GM19372 (cell line): ENCODE data around the gene MISP3.

Experiments
- ATAC-seq: cut with Tn5 transposase; IDR thresholded peaks from one replicate; pipeline ENCODE4 v1.9.1; 2021; ENCODE audit warnings: mild to moderate bottlenecking, low read depth, moderate library complexity; ENCODE audit not compliant: unreplicated experiment

Gene MISP3

DNA sequence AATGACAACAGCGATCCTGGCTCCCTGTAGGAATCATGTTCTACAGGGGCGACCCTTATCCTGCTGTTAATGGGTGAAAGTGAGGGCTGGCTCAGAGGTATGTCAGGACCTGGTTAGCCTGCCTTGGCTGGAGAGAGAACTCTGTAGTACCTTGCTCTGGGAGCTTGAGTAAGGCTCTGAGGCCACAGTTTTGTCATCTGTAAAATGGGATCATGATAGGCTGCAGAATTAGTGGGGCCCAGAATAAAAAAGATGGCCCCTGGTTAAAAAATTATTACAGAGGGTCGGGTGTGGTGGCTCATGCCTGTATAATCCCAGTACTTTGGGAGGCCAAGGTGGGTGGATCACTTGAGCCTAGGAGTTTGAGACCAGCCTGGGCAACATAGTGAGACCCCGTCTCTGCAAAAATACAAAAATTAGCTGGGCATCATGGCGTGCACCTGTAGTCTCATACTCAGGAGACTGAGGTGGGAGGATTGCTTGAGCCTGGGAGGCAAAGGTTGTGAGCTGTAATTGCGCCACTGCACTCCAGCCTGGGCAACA is 28.5 kb downstream of the MISP3 start:
- no peak for ATAC-seq

DNA sequence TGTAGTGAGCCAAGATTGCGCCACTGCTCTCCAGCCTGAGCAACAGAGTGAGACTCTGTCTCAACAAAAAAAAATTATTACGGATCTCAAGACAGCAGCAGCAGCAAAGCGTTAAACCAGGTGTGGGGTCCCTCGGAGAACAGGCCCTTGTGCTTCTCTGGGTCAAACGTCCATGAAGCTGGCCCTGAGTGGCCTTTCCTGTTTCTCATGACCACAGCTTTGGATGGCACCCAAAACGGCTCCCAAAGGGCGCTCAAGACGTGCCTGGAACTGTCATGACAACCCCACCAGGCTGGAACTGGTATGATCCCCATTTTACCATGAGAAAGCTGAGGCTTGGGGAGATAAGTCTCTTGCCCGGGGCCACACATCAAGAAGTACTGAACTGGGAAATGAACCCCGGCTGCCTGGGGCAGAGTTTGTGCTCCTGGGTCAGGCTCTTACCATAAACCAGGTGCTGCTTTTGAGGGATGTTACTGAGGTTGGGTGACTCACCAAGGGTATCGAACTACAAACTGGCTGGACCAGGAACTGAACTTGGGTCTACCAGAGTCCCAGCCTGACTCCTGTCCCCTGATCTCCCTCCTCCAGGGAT is 29.6 kb downstream of the MISP3 start:
- ATAC-seq = no peak

DNA sequence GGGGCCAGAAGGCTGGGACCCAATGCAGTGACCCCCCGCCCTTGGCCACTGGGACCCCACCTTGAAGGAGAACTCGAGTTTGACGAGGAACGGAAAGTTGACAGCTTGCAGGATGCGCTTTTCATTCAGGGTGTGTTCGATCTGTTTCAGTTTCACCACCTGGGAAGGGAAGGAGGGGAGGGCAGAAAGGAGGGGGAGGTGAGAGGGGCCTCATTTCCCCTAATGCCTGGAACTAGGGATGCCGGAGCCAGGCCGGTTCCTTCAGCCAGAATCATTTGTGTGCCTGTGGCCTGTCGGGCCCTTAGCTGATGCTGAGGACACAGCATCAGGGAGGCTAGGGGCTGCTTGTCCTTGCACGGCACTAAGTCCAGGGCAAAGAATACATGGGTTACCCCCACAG is 30.2 kb downstream of the MISP3 start:
- no peak for ATAC-seq

DNA sequence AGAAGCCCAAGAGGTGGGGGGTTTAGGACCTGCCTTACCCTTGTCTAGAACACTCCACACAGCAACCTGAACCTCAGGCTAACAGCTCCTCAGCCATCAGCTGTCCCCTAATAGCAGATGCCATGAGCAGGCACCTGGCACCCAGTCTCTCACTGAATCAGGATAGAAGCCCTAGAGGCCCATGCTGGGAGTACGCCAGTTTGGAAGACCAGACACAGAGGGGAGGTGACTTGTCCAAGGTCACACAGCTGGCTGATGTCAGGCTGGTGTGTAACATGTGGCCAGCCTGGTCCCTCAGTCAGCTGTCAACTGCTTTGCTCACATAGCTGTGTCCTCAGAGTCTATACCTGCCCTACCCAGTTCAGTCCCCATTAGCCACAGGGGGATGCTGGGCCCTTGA is 30.7 kb downstream of the MISP3 start:
- no peak for ATAC-seq

DNA sequence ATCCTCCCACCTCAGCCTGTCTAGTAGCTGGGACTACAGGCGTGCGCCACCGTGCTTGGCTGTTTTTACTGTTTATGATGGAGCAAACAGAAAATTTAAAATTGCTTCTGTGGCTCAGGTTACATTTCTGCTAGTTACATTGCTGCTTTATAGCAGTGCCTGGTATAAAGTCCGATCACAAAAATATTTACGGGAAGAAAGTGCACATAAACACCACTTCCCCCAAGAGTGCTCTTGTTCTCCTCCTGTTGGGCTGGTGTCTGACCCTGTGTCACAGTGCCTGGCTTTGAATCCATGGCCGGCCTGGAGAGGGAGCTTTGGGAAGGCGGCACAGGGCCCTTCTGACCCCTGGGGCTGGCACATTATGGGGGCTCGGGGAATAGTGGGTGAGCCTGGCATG is 33.1 kb downstream of the MISP3 start:
- no peak for ATAC-seq

DNA sequence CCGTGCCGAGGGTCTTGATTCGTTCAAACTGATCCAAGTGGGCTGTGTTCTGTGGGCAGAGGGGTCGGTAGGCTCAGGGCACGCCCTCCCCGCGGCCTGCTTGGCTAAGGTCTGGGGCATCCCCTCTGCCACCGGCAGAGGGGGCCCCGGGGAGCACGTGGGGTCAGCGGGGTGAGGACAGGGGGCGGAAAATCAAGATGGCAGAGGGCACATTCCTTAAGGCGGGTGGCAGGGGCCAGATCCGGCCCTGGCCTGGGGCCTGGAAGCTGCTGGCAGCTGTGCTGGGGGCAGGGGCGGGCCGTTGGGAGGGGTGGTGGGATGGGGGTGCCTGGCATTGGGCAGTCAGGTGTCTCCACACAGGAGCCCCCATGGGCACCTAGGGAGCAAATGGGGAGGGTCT is 34.3 kb downstream of the MISP3 start:
- ATAC-seq = no peak

DNA sequence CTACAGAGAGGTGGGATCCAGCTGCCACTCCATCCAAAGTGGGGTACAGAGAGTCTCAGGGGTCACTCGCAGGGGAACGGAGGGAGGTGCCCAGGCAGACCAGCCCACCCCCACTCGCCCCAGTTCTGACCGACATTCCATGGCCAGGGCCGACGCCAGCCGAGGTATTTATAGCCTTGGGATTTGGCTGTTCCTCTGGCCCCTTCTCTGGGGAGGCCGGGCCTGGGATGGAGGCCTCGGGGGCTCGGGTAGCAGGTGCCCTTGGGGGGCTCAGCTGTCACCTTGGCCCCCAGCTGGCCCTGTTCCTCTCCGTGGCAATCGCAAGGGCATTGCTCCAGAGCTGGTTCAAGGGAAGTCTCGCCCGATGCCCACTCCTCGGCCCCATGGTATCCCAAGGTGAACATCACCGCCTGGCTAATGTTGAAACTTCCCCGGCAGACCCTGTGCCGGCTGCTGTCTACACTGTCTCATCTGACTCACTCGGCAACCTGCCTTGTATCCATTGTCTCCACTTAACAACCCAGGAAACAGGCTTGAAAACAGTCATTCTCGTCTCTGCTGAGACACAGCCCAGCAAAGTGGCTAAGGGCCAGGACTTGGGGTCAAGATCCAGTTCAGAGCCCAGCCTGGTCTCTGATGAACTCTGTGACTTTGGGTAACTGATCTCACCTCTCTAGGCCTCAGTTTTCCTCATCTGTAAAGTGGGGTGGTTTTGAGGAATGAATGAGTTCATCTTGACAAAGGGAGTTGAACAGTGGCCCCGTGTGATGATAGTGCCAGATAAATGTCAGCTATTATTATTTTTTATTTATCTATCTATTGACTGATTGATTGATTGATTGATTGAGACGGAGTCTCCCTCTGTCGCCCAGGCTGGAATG is 35.2 kb downstream of the MISP3 start:
- ATAC-seq = no peak

DNA sequence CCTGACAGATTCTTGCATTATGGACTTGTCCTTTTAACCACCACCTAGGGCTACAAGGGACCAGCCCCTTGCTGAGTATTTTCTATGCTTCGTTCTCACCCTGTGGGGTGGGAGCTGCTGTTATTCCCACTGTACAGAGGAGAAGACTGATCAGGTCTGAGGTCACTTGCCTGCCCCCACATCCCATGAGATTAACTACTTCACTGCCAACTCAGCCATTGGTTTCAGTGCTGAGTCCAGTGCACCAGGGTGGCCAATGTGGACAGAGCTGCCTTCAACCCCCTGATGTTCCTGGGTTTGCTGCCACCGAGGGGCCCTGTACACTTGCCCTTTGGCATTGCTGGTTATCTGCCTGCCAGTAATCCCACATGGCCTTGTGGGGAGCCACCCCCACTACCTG is 38.1 kb downstream of the MISP3 start:
- no peak for ATAC-seq

DNA sequence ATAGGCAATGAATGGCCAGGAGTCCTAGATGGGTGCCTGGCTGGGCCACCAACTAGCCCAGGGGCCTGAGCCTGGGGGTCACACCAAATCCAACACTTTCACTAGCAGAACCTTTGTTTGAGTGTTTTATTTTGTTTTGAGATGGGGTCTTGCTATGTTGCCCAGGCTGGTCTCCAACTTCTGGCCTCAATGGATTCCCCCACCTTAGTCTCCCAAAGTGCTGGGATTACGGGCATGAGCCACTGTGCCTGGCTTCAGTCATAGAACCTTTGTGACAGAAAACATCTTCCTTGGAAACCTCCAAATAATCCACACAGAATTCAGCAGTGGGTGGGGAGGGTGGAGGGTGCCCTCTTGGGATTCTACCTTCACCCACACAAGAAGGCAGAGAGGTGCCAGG is 38.9 kb downstream of the MISP3 start:
- ATAC-seq = no peak

DNA sequence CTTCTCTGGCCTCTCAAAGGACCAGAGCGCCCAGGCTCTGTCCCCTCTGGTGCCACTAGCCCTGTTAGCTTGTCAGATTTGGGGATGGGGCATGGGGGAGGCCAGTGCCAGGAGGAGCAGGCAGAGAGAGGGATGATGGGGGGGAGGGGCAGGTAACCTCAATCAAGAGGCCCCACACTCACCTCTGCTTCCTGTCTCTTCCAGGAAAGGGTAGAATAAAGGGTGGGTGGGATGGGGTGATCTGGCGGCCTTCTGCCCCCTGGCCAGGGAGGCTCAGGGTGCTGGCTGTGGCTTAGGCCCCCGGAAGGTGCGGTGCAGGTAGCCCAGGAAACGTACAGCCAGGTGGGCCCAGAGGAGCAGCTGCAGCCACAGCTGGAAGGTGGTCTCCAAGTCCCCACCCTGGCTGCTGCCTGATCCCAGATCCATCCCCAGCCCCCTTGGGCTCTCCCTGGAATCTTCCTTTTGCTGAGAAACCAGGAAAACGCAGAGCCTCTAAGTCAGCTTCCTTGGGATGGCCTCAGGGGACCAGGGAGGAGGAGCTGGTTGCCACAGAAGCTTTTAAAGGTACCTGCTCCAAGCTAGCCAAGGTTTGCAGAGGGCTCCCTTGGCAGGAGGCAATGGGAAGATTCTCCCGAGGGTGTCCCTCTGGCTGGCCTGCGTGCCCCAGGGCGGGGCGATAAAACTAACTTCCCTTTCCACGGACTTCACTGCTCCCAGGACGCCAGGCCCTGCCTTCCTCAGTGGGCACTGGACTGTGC is 39.6 kb downstream of the MISP3 start:
- no peak for ATAC-seq

DNA sequence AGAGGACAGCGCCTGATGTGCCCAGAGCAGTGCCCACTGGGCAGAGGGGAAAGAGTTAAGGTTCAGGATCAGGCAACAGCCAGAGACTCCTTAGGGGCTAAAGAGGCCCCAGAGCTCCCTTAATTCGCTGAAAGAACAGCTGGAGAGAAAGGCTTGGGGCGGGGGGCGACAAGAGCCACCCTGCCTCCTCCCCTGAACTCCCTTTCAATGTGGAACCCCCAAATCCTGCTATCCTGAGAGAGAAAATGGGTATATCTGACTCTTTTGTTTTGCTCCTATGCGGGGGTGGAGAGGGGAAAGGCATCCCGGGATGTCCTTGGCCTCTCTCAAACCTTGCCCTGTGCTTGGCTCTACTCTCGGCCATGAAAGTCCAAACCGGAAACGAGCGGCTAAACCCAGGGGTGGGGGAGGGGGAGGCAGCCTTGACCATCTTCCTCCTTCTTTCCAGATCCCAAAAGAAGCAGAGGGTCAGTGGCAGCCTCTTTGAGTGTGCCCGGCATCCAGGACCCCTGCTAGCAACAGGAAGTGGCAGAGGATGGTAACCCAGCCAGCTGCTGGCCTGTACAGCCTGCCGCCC is 40.3 kb downstream of the MISP3 start:
- no peak for ATAC-seq

DNA sequence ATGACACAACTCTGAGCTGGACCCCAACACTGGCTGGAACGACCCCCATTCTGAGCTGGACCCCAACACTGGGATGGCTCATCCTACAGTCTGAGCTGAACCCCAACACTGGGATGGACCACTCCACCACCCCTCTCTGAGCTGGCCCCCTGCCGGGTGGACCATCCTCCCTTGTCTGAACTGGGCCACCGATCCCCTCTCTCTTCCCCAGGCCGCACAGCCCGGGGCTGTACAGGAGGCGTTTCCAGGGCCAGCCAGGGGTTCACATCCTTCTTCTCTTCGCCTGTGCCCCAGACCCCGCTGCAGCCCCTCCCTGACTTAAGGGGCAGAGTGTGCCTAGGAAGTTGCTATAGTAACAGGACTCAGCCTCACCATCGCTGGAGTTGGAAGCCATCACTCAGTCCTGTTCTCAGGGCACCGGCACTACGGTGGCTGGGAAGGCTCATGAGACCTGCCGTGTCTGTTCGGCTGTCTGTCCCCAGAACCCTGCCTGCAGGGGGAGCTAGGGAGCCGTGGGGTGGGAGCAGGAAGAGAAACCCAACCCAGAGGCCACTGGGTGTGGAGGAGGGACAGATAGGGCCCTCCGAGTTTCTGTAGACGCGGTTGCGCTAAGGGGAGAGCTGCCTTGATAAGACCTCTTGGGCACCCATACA is 41.3 kb downstream of the MISP3 start:
- ATAC-seq = no peak

DNA sequence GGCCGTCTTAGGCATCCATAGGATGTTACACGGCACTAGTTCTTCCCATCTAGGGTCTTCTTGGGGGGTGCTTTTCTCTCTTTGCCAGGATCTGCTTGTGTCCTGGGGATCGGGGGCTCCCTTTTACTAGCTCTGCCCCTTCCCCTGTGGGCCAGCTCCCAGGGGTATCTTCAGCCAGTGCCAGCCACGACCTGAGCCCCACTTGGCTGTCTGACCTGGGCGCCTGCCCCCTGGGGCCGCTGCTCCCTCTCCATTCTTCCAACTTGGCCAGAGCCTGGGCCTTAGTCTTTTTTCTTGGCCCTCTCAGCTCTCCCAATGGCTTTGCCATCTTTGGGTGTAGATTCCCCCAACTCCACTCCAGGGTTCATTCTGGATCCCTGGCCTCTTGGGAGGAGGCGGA is 41.9 kb downstream of the MISP3 start:
- no peak for ATAC-seq

DNA sequence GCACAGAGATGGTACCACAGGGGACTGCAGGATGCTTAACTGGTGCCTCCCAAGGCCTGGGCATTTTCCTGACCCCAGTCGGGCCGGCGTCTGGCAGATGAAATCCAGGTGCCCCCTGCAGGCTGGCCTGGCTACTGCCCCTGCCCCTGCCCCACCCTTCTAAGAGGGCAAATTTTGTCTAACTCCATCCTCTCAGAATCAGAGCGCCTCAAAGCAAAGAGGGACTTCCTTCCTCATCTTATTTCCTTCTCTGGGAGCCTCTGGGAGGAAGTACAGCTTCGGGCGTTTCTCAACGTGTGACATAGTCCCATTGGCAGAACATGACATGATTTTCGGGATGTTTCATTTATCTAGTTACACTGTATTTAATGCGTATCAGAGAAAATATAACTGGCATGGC is 42.3 kb downstream of the MISP3 start:
- no peak for ATAC-seq

DNA sequence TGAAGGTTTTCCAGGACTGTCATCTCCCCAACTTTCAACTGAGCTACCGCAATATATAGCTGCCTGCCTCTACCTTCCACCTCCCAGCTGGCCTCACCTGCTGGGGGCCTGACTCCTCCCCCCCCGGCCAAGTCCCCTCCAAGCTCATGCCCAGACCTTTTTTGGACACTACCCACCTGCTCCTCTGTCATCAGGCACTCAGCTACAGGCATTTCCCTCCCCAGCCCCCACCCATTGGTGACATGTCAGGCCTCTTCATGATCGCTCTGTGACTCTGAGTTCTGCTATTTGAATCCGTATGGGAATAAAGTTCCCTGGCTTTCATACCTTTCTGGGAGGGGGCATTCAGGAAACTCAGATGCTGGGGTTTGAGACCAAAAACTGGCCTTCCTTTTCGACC is 43.2 kb downstream of the MISP3 start:
- ATAC-seq = no peak

DNA sequence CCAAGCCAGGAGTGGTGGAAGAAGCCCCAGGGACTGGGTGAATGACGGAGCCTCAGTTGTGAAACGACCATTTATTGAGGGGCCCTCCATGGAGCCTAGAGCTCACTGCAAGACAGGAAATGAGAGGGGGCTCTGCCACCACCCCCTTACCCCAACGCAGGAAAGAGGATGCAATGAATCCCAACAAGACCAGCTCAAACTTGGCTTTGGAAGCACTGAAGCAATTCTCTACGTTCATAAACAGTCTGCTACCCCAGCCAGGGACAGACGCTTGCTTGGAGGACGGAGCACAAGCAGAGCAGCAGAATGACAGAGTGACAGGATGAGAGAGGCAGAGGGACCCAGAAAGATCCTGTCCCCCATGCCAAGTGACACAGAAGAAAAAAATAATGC is 43.9 kb downstream of the MISP3 start:
- no peak for ATAC-seq

DNA sequence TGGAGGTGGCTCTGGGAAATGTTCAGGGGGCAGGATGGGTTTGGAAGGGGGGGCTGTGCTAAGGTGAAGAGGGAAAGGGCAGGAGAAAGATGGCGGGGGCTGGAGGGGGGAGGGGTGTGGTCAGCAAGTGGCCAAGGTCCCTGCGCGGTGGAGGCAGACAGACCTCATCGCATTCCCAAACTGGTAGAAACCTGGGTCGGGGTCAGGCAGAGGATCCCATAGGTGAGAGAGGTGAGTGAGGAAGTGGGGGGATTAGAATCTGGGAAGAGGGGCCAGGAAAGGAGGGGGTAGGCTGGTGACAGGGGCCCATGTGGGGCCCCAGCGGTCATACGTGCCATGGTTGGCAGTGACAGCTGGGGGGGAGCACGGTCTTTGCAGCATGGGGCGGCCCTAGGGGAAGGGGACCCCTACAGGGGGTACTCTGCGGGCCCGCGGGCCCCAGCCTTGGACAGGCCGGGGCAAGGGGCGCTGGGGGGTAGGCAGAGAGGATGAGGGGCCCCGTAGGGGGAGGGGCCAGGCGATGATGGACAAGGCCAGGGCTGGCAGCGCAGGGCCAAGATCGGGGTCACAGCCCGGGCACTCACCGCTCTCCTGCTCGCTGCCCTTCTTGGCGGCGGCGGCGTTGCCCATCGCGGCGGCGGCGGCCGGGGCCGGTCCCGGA is 44.5 kb downstream of the MISP3 start:
- ATAC-seq = no peak

DNA sequence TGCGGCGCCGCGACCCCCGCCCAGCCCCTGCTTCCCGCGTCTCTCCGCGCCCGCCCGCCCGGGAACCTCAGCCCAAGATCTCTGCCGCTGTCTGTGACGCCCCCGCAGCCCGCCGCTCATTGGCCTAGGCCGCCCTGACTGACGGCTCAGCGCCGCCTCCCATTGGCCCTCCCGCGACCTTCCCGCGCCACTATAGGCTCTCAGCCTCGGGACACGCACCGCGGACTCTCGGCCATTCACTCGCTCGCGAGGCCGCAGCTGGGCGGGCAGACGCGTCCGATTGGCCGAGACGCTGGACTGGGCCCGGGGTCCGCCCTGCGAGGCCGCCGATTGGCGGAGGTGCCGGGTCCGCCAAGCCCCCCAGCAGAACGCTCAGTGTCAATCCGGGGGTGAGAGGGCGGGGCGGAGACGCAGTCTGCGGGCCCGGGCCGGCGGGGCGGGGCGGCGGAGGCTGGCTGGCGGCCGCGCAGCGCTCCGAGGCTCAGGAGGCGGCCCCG is 45.1 kb downstream of the MISP3 start, which contains the start of gene PRKACA:
TSS of gene PRKACA (minus strand) at position 95 of the 497 bp plus-strand sequence. CDS start 215 bp downstream, outside the sequence.
- ATAC-seq = peak; percentile 86

DNA sequence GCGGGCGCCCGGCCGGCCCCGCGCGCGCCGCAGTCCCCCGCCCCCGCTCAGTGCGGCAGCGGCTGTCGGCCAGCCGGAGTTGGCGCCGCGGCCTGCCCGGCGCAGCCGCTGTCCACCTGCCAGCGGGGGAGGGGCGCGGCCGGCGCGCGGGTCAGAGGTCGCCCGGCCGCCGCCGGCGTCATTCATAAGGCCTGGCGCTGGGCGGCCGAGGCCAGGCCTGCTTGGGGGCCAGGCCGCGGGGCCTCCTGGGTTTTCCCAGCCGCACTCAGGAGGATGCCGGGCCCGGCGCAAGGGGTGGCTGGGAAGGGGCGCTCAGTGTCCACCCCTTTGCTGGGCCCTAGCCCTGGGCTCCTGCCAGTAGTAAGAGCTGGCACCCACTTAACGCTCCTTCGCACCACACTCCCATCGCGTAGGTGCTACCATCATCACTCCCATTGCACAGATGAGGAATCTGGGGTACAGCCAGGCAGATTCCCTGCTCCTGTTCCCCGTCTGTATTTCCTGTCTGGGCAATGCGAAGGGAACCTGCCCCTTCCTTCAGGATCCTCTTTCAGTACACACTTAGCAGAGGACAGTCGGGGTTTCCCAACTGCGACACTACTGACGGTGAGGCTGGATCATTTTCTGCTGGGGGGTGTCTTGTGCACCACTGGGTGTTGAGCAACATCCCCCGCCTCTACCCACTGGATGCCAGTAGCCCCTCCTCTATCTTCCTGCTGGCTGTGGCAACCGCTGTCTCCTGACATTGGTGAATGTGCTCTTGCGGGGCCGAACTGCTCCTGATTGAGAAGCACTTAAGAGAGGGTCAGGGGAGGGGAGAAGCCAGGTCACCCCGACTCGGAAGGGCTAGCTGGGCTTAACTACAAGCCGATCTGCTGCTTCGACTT is 45.8 kb downstream of the MISP3 start:
- ATAC-seq = no peak
